HepG2 (cell line): Measurements from ENCODE around the gene CCT3. TPM values are rescaled to one million over a fixed set of nuclear protein-coding genes. Genes with fewer than 3 reads are reported as not detected.
A peak's percentile ranks its signal among the peaks of the same experiment; 100 is the strongest.

Experiments used
- ATAC-seq: fragments of 200-7000 bp; cut with Tn5 transposase; 3 replicates; pipeline ENCODE4 v1.9.1; 2020; ENCODE audit warnings: mild to moderate bottlenecking, moderate library complexity
- BruUV-seq: library from RNA; stranded (reverse); fragments of 400-500 nt; replicated peaks from 2 replicates; lab custom pipeline; 2021; lab: Mats Ljungman, UMichigan
- CTCF ChIA-PET: fragments of 300-600 bp; formaldehyde crosslinking; extraction: SDS; loops from one replicate; lab custom pipeline; 2021; ENCODE audit warnings: low total read pairs, inconsistent platforms, low intra/inter-chr PET ratio; lab: Yijun Ruan, JAX
- POLR2A ChIA-PET: fragments of 350-600 bp; sonication (Branson Sonifier 250); formaldehyde crosslinking; loops from one replicate; lab custom pipeline; 2020; ENCODE audit warnings: antibody characterized with exemption, inconsistent platforms; lab: Yijun Ruan, JAX
- DNase-seq: peaks from one replicate; pipeline ENCODE4 v3.0.0-alpha.2; 2015; ENCODE audit warnings: low spot score
- FAIRE-seq: peaks from 3 replicates; lab custom pipeline; 2011; peaks lifted over from hg19 to GRCh38; lab: Jason Lieb, UNC
- H2AFZ ChIP-seq: one replicate; pipeline ENCODE4 v1.6.1; 2011; ENCODE audit warnings: low read length, inconsistent platforms
- H3K27ac ChIP-seq: fragments of 300-600 bp; 3 replicates; pipeline ENCODE4 v1.8.0; 2011; ENCODE audit warnings: mixed run types, mild to moderate bottlenecking, mixed read lengths, low read length, inconsistent platforms; ENCODE audit not compliant: insufficient read depth; ENCODE audit errors: extremely low read length
- H3K27me3 ChIP-seq, 2 experiments: fragments of 200-600 bp in 1 of 2; 2 replicates in 1 of 2; 3 replicates in 1 of 2; pipeline versions ENCODE4 v1.6.0 to v1.8.0; 2011; ENCODE audit warnings: low read length in 2 of 2, mild to moderate bottlenecking in 2 of 2, moderate library complexity in 2 of 2, inconsistent platforms in 1 of 2; ENCODE audit not compliant: insufficient read depth in 2 of 2, control insufficient read depth in 1 of 2
- H3K36me3 ChIP-seq, 2 experiments: fragments of 200-600 bp in 1 of 2; replicated peaks in 1 of 2; 2 replicates in 1 of 2; 3 replicates in 1 of 2; pipeline versions ENCODE4 v1.5.1 to v1.8.0; 2011; ENCODE audit warnings: low read length in 2 of 2, inconsistent platforms in 1 of 2; ENCODE audit not compliant: insufficient read depth in 2 of 2, control insufficient read depth in 1 of 2
- H3K4me1 ChIP-seq: 2 replicates; pipeline ENCODE4 v1.5.1; 2012; ENCODE audit warnings: low read length, inconsistent platforms; ENCODE audit not compliant: insufficient read depth
- H3K4me2 ChIP-seq: 2 replicates; pipeline ENCODE4 v1.6.0; 2011; ENCODE audit warnings: low read depth, low read length, inconsistent platforms
- H3K4me3 ChIP-seq, 3 experiments: fragments of 200-600 bp in 1 of 3; sonication (generic), shearing (Covaris generic) in 1 of 3; replicated peaks in 1 of 3; 2 replicates each; pipeline ENCODE4 v1.5.1; 2011 to 2016; ENCODE audit warnings: low read length in 3 of 3, inconsistent platforms in 2 of 3, low read depth in 2 of 3, mild to moderate bottlenecking in 2 of 3, control low read depth in 1 of 3, mixed read lengths in 1 of 3; ENCODE audit not compliant: insufficient read depth in 1 of 3
- H3K79me2 ChIP-seq: one replicate; pipeline ENCODE4 v1.6.1; 2011; ENCODE audit warnings: low read length, inconsistent platforms; ENCODE audit not compliant: insufficient read depth
- H3K9ac ChIP-seq: 2 replicates; pipeline ENCODE4 v1.6.0; 2011; ENCODE audit warnings: mild to moderate bottlenecking, low read depth, low read length, inconsistent platforms; ENCODE audit not compliant: insufficient read depth
- H3K9me3 ChIP-seq: 2 replicates; pipeline ENCODE4 v1.5.1; 2012; ENCODE audit warnings: mild to moderate bottlenecking, low read length
- H4K20me1 ChIP-seq: 2 replicates; pipeline ENCODE4 v1.6.0; 2011; ENCODE audit warnings: inconsistent platforms, mild to moderate bottlenecking, low read length, moderate library complexity; ENCODE audit not compliant: insufficient read depth
- CREB1 ChIP-seq, 2 experiments: fragments of 450-650 bp in 1 of 2; IDR thresholded peaks; 2 replicates each; pipeline ENCODE4 v1.6.1; 2016 to 2017; ENCODE audit warnings: control low read depth in 1 of 2, mild to moderate bottlenecking in 1 of 2, missing compliant biosample characterization in 1 of 2, missing genetic modification characterization in 1 of 2
- HDAC6 ChIP-seq: fragments of 200-600 bp; sonication (generic); IDR thresholded peaks from 2 replicates; pipeline ENCODE4 v1.7.0; 2017; ENCODE audit warnings: mild to moderate bottlenecking, antibody characterized with exemption, low read length, low read depth
- IKZF4 ChIP-seq: sonication (generic); formaldehyde crosslinking; IDR thresholded peaks from 2 replicates; pipeline ENCODE4 v1.5.1; 2020; ENCODE audit warnings: borderline replicate concordance, mild to moderate bottlenecking, low read depth, missing genetic modification reagents; ENCODE audit errors: not compliant biosample characterization
- KAT8 ChIP-seq: IDR thresholded peaks from 2 replicates; pipeline ENCODE4 v1.6.1; 2016; ENCODE audit warnings: missing genetic modification reagents, missing compliant biosample characterization
- MAFG ChIP-seq: sonication (generic); formaldehyde crosslinking; IDR thresholded peaks from 2 replicates; pipeline ENCODE4 v1.5.1; 2020; ENCODE audit warnings: mild to moderate bottlenecking, missing genetic modification reagents
- NCOA2 ChIP-seq: sonication (generic); formaldehyde crosslinking; IDR thresholded peaks from 2 replicates; pipeline ENCODE4 v1.8.0; 2022; ENCODE audit warnings: inconsistent platforms
- NFE2L1 ChIP-seq: sonication (generic); formaldehyde crosslinking; IDR thresholded peaks from 2 replicates; pipeline ENCODE4 v1.4.0; 2020; ENCODE audit warnings: missing genetic modification reagents, mild to moderate bottlenecking, borderline replicate concordance
- NR2C2 ChIP-seq: sonication (generic); formaldehyde crosslinking; IDR thresholded peaks from 2 replicates; pipeline ENCODE4 v1.4.0; 2020; ENCODE audit warnings: missing genetic modification reagents, mild to moderate bottlenecking, moderate library complexity, borderline replicate concordance
- ZNF607 ChIP-seq: sonication (generic); formaldehyde crosslinking; IDR thresholded peaks from 2 replicates; pipeline ENCODE4 v1.5.1; 2020; ENCODE audit warnings: missing genetic modification reagents, mild to moderate bottlenecking, borderline replicate concordance
- ZNF672 ChIP-seq: sonication (generic); formaldehyde crosslinking; IDR thresholded peaks from 2 replicates; pipeline ENCODE4 v1.8.1; 2022; ENCODE audit warnings: missing genetic modification reagents
- ZNF790 ChIP-seq: sonication (generic); formaldehyde crosslinking; IDR thresholded peaks from 2 replicates; pipeline ENCODE4 v1.8.0; 2022; ENCODE audit warnings: missing genetic modification reagents, mild to moderate bottlenecking, borderline replicate concordance
- in situ Hi-C: cut with HindIII; loops from 2 replicates; pipeline ENCODE4 v1.10.0; 2017; ENCODE audit warnings: low pct_unique_long_range_greater_than_20kb; ENCODE audit not compliant: extremely low pct_ligation_motif_present
- intact Hi-C: fragments of 100-400 bp; cut with micrococcal nuclease; formaldehyde crosslinking; loops from one replicate; pipeline ENCODE4 v1.10.0; 2022; ENCODE audit not compliant: unreplicated experiment
- polyA plus RNA-seq, 8 experiments: library from polyadenylated mRNA; depleted of rRNA in 3 of 8; stranded (reverse) in 7 of 8; unstranded in 1 of 8; fragments of >200 nt; fragmentation: Illumina TruSeq in 4 of 8; extraction: Trizol in 4 of 8; gene quantifications; 2 replicates each; pipeline versions ENCODE4 v1.2.1 to v1.2.3, GENCODE V29; 2011 to 2016; ENCODE audit warnings: low read depth in 4 of 8, missing spikeins in 1 of 8, mixed read lengths in 1 of 8; ENCODE audit not compliant: insufficient read depth in 1 of 8
- total RNA-seq, 5 experiments: library from RNA; depleted of rRNA; stranded (reverse); fragments of >200 nt; fragmentation: Illumina TruSeq; extraction: Trizol; gene quantifications; 2 replicates each; pipeline ENCODE4 v1.2.3, GENCODE V29; 2016; ENCODE audit warnings: low read depth in 1 of 5
- TF ChIP-seq, protein P1 (sequence below): sonication (generic); formaldehyde crosslinking; IDR thresholded peaks from 2 replicates; pipeline ENCODE4 v1.4.0; 2020; ENCODE audit warnings: missing genetic modification reagents
- TF ChIP-seq, protein P2 (sequence below): IDR thresholded peaks from 2 replicates; pipeline ENCODE4 v1.6.1; 2016; ENCODE audit warnings: low read depth, control low read depth
- TF ChIP-seq, protein P3 (sequence below), 2 experiments: sonication (generic) in 1 of 2; formaldehyde crosslinking in 1 of 2; IDR thresholded peaks; 2 replicates each; pipeline versions ENCODE4 v1.5.1 to v1.6.1; 2011 to 2020; ENCODE audit warnings: borderline replicate concordance in 1 of 2, low read depth in 1 of 2, low read length in 1 of 2, mild to moderate bottlenecking in 1 of 2, missing genetic modification reagents in 1 of 2, moderate library complexity in 1 of 2

Gene CCT3
- total and polyA plus RNA-seq, 2 of the 13 experiments (the other 11 are each of a cell fraction or from before 2014, with no cell fraction given), result 319 to 615 TPM

DNA sequence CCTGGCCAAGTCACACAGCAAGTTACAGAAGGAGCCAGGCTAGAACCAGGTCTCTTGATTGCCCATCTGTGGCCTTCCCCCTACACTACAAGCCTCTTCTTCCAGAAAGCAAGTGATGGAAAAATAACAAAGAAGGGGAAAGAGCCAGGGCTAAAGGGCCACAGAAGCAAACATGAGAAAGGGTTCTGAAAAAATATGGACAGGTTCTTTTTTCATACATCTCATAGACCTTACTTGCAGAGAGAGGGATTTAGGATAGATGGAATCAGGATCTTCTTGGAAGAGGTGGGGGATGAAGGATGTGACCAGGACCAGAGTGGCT is 34.1 kb upstream of the CCT3 start:
- Histone ChIP-seq H3K79me2 (peaks cover 46% of the 10 kb centered on the region), H2AFZ (no peak overlapping the region), H3K27ac (peak overlapping the region; percentile 98), H3K9me3 (no peaks in the 10 kb centered on the region), H4K20me1 (no peaks in the 10 kb centered on the region), H3K4me2 (peak overlapping the region; percentile 98), H3K4me1 (peaks cover 88% of the 10 kb centered on the region), H3K9ac (peak overlapping the region; percentile 57), H3K4me3 (peak overlapping the region in 2 of 3 experiments; percentile 18 to 90; a peak in 3 of 6 replicates), H3K36me3 (peaks cover 5 to 16% of the 10 kb centered on the region in 2 experiments), H3K27me3 (no peaks in the 10 kb centered on the region; a peak in 1 of 5 replicates)
- no TSS peak for BruUV-seq
- ChIA-PET POLR2A (interaction anchor here (0.7 to 8.5 kb wide), 13 partner anchors 9 to 356 kb away, joined by 3 to 189 read pairs (median 9); partner anchors contain the start of genes CCT3, GLMP, ISG20L2 and MEF2D), CTCF (no interaction called here)
- ATAC-seq (no peak), DNase-seq (no peak), FAIRE-seq (no peak)
- intact Hi-C loops, result loop anchor here (5.0 kb wide), 1 partner anchor 35 kb away; the partner anchor contains the start of genes CCT3 and TSACC
- in situ Hi-C loops, result no loop called here
- TF ChIP-seq NFE2L1 (CRISPR knock-in tag) (no peak), NR2C2 (peak; percentile 5; the same call in 1 of the 2 replicates), HDAC6 (peak; percentile 61; the same call in 1 of the 2 replicates), ZNF607 (CRISPR knock-in tag) (peak; percentile 9; the same call in 1 of the 2 replicates), ZNF672 (no peak), KAT8 (CRISPR knock-in tag) (peak; percentile 7; the same call in 1 of the 2 replicates), CREB1 (IDR thresholded peaks at IDR 0.05) (no peak), CREB1 (CRISPR knock-in tag; IDR thresholded peaks at IDR 0.05) (peak; percentile 45), NCOA2 (CRISPR knock-in tag) (no peak), MAFG (CRISPR knock-in tag) (no peak), IKZF4 (CRISPR knock-in tag) (peak; percentile 7), ZNF790 (CRISPR knock-in tag) (no peak)
- TF ChIP-seq, protein P1, sequence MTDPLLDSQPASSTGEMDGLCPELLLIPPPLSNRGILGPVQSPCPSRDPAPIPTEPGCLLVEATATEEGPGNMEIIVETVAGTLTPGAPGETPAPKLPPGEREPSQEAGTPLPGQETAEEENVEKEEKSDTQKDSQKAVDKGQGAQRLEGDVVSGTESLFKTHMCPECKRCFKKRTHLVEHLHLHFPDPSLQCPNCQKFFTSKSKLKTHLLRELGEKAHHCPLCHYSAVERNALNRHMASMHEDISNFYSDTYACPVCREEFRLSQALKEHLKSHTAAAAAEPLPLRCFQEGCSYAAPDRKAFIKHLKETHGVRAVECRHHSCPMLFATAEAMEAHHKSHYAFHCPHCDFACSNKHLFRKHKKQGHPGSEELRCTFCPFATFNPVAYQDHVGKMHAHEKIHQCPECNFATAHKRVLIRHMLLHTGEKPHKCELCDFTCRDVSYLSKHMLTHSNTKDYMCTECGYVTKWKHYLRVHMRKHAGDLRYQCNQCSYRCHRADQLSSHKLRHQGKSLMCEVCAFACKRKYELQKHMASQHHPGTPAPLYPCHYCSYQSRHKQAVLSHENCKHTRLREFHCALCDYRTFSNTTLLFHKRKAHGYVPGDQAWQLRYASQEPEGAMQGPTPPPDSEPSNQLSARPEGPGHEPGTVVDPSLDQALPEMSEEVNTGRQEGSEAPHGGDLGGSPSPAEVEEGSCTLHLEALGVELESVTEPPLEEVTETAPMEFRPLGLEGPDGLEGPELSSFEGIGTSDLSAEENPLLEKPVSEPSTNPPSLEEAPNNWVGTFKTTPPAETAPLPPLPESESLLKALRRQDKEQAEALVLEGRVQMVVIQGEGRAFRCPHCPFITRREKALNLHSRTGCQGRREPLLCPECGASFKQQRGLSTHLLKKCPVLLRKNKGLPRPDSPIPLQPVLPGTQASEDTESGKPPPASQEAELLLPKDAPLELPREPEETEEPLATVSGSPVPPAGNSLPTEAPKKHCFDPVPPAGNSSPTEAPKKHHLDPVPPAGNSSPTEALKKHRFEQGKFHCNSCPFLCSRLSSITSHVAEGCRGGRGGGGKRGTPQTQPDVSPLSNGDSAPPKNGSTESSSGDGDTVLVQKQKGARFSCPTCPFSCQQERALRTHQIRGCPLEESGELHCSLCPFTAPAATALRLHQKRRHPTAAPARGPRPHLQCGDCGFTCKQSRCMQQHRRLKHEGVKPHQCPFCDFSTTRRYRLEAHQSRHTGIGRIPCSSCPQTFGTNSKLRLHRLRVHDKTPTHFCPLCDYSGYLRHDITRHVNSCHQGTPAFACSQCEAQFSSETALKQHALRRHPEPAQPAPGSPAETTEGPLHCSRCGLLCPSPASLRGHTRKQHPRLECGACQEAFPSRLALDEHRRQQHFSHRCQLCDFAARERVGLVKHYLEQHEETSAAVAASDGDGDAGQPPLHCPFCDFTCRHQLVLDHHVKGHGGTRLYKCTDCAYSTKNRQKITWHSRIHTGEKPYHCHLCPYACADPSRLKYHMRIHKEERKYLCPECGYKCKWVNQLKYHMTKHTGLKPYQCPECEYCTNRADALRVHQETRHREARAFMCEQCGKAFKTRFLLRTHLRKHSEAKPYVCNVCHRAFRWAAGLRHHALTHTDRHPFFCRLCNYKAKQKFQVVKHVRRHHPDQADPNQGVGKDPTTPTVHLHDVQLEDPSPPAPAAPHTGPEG (CRISPR knock-in tag), result peak; percentile 10; the same call in 1 of the 2 replicates
- TF ChIP-seq, protein P2, sequence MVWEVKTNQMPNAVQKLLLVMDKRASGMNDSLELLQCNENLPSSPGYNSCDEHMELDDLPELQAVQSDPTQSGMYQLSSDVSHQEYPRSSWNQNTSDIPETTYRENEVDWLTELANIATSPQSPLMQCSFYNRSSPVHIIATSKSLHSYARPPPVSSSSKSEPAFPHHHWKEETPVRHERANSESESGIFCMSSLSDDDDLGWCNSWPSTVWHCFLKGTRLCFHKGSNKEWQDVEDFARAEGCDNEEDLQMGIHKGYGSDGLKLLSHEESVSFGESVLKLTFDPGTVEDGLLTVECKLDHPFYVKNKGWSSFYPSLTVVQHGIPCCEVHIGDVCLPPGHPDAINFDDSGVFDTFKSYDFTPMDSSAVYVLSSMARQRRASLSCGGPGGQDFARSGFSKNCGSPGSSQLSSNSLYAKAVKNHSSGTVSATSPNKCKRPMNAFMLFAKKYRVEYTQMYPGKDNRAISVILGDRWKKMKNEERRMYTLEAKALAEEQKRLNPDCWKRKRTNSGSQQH (CRISPR knock-in tag), result no peak
- TF ChIP-seq, protein P3, sequence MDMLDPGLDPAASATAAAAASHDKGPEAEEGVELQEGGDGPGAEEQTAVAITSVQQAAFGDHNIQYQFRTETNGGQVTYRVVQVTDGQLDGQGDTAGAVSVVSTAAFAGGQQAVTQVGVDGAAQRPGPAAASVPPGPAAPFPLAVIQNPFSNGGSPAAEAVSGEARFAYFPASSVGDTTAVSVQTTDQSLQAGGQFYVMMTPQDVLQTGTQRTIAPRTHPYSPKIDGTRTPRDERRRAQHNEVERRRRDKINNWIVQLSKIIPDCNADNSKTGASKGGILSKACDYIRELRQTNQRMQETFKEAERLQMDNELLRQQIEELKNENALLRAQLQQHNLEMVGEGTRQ (IDR thresholded peaks at IDR 0.05; ENCODE audit: low read depth, low read length), result no peak; the same call in 1 of the 2 replicates
- TF ChIP-seq, protein P3 (CRISPR knock-in tag; IDR thresholded peaks at IDR 0.05; ENCODE audit: borderline replicate concordance), result peak; percentile 10; the same call in 1 of the 2 replicates
